Measurements from ENCODE around the gene SH3RF3.

The SH3RF3 gene

DNA sequence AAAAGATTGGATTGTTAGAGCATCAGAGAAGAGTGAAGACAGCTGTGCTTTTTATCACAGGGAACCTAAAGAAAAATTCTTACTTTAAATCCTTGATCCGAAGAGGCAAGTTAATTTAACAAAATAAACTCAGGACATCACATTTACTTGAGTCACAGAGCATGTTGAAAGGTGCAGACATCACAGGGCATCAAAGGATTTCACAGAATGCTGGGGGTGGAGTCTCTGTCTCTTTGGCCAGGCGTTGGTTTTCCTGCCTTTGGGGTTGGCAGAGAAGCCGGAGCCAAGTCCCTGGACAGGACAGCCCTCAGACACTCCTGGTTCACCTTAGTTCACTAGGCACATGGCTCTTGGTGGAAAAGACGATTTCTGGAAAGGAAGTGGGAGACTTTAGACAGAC is 56.3 kb downstream of the SH3RF3 start:
- DNase-seq, result no peak

DNA sequence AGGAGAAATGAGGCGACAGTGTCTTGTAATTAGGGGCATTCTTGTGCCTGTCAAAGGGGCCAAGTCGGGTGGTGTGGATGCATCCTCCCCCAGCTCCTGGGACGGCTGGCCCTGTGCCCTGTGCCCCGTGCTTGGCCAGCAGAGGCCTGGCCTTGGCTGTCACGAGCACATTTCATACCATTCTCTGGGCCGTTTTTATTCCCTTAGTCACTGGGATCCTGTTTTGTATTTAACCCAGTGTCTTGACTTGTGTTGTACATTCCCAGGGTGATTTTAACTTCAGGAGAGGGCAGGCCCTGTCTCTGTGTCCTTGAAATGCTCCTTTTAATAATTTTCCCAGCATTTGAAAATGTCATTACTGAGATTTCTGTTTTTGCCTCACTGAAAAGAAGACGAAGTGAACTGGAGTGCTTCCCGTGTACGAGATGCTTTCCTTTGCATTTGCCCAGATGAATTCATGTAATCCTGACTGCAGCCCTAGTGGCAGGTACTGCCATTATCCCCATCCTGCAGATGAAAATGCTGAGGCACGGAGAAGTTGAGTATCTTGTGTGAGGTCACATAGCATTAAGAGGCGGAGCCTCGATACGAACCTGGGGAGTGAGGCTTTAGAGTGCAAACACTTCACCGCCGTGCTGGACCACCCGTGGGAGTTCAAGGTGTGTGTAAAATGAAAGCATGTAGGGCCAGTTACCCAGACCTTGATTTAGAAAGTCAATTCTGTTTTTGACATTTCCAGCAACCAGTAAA is 57.0 kb downstream of the SH3RF3 start:
- no peak for DNase-seq

DNA sequence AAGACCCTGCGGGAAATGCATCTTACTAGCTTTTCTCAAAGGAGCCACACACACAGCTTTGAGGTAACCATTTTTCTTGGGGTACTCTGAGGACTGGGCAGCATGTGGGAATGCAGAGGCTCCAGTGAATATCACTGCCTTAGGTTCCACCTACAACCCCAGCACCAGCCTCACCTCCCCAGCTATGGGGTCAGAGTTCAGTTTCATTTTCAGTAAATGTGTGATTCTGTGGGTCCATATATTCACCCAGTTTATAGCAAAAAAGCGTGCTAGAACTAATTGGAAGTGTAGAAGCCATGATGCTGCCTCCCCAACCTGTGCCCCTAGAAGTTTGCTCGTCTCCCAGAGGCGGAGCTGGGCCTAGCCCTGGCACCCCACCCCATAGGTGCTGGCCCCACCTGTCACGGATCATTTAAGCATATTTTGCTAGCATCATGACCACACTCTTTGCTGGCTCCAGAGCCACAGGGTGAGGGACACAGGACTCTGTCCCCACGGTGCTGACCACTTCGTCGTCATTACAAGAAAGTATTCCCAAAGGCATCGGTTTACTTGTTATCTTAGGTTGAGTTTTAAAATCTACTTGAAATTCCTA is 57.7 kb downstream of the SH3RF3 start:
- no peak for DNase-seq

DNA sequence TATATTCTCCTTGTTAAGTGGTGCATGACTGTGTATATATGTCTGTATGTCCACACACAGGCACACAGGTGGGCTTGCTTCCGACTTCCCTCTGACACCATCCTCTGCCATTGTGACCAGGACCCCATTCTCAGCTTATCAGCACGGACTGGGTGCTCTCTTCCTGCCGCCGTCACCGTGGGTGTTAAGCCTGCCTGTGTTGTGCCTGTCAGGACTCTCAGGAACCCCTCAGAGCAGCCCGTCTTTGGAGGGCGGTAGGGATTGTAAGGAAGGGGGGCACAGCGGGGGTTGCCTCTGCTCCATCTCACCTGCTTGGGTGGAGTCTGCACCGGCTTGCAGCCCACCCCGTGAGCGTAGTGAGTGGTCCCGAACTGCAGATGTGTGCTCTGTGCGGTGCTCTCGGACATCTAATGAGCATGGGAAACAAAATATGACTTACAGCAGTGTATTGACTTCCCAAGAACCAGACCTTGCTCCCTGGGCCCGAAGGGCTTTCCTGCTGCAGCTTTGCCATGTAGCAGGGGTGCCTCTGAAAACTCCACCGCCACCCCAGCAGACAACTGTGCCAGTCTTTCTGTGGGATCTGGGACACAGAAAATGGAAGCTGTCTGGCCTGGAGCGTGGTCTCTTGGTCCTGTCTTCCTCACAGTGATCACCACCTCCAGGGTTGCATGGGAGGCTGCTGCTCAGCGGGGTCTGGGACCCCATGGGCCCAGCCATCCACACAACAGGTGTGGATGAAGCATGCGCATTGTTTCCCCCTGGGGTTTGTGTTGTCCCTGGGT is 58.9 kb downstream of the SH3RF3 start:
- no peak for DNase-seq

DNA sequence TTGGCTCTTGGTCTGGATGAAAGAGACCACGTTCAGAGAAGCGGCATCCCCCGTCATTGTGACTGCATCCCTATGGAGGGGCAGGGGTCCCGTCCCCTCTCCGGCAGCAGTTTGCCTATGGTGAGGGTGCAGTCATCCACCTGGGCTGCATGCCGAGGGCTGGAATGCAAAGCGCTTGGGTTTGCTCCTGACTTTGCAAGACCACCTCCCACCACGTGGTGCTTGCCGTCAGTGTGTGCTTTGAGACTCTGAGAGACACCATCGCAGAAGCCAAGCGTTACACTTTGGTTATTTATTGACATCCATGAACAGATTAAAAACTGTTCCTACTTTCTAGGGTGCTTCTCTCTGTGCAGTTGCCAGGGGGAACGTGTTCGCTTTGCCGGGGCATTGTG is 59.5 kb downstream of the SH3RF3 start:
- no peak for DNase-seq

DNA sequence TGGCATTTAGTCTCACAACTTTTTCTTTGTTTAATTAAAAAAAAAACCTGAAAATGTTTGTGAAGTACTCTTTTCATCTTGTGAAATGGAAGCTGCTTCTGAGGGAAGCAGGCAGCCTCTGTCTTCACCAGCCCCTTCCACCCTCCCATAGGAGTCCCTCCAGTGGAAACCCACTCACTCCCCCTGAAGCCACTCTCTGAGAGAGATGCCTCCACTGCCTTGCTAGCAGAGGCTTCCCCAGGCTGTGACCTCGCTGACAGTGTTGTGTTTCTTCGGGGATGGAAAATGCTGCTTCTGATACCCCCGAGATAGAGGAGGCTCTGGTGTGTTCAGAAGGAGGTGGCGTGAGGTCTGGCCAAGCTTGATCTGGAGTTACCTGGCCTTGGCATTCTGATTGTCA is 59.9 kb downstream of the SH3RF3 start:
- no peak for DNase-seq

DNA sequence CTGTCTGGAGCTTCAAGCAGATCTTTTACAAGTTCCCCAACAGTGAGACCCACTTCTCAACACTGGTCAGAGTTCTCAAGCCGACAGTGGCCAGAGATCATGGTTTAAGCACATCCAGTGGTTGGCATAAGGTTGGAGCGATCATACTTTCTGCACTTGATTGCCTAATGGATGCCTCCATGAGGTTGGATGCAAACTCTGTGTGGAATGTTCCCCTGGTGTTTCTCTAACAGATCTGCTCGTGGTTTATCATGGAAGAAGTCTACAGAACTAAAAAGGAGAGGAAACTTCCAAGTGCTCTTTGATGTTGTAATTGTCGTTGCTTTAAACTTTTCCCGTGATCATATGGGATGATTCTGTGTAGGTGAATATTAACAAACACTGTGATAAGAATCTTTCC is 60.7 kb downstream of the SH3RF3 start:
- DNase-seq, result no peak

DNA sequence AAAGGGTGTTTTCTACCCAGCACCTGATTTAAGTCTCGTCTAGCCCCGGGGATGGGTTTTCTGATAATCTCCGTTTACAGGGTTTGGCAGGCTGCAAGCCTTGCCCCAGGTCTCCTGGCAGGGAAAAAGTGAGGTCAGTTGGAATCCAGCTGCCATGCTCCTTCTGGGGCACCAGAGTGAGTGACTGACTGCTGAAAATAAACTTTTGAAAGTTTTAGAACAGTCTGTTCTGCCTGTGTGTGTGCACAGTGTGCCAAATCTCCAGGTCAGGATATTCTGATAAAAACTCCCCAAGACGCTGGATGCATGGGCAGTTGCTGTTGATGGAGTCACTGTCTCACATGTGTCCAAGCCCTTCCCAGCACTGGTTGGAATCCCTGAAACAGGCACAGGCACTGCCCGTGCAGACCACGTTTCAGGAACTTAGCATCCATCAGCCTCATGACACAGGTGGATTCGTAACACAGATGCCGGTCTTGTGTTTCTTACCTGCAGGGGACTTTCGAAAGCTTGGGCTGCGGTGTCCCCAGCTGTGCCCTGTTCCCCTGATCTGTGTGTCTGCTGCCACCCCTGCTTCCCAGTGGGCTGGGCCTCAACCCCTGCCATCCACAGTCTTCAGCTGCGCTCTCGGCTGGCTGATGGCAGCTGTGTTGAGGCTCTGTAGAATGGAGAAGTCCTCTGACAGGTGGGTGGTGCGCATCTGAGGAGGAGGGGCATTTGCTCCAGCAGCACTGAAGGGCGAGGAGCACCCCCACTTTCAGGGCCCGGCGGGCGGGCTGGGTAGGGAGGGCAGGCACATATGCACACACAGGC is 65.0 kb downstream of the SH3RF3 start:
- no peak for DNase-seq

DNA sequence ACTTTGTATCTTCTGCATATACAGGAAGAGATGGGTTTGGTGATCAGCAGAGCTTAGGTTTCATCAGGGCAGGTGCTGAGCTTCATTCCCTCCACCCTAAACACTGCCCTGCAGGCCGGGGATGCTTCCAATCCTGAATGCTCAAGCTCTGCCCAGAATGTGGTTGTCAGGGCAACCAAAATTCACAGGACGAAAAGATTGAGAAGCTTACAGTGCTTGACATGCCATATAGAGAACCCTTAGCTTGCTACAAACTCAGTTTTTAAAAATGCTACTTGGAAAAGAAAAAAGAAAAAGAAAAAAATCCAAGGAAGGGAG is 65.6 kb downstream of the SH3RF3 start:
- no peak for DNase-seq

DNA sequence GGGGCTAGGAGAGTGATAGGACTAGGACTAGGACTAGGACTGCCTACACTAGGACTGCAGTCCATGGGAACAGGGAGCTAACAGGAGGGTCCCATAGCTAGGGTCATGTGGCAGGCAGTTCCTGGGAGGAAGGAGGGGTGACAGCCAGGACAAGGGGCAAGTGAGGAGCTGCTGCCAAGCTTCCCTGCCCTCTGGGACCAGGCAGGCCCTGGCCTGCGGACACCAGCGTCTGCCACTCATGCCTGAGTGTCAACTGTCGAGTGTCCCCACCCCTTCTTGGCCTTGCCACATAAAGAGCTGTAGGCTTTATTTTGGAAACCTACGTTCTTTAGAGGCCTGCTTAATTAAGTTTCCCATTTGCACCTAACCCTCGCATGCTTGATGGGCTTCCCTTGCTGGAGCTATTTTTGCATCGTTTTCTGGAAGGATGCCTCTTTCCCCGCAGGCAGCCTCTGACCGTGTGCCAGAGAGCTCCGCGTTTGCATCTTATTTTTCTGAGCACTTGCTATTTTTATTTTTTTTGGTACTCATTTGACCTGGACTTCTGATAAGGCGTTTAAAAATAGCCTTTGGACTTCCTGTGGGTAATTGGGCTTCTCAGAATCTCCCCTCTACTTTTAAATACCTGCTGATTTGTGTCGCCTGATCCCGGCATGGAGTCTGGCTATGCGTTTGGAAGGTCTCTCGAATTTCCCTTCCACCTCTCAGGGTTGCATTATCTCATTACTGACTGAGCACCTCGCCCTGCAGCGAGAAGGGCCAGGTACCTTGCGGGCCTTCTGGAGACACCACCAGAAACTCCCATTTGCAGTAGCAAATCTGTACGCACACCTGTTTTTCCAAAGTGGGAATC is 66.4 kb downstream of the SH3RF3 start:
- DNase-seq, result no peak

DNA sequence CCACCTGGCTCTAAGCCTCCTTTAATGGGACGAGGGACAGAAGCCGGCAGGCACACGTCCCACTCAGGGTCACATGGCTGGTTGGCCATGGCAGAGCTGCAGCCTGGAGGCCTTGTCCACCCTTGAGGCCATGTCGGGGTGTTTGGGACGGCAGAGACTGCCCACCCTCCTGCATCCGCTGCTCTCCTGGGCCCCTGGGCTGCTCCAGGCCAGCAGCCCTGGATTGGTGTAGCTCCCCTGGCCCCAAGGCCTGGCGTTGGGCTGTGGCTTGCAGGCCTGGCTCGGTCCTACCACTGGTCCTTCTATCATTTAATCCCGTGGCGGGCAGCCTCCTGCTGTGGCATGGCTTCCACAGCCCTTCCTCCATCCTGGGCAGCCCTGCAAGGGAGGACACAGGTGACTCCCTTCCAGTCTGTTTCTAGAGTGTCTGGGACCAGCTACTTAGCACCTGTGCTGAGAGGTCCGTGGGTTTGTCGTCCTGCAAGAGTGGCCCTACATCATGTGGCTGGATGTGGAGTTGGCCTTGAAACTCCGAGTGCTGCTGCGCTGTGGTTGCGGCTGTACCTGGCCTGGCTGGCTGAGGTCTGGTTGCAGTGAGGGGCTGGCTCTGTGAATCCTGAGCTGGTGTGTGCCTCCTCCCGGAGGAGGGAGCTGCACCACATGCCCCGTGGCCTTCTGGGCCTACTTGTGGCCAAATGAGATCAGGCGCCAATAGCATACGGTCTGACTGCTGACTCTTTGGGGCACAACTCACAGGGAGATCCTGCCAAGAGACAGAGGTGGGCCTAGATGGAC is 67.3 kb downstream of the SH3RF3 start:
- no peak for DNase-seq

DNA sequence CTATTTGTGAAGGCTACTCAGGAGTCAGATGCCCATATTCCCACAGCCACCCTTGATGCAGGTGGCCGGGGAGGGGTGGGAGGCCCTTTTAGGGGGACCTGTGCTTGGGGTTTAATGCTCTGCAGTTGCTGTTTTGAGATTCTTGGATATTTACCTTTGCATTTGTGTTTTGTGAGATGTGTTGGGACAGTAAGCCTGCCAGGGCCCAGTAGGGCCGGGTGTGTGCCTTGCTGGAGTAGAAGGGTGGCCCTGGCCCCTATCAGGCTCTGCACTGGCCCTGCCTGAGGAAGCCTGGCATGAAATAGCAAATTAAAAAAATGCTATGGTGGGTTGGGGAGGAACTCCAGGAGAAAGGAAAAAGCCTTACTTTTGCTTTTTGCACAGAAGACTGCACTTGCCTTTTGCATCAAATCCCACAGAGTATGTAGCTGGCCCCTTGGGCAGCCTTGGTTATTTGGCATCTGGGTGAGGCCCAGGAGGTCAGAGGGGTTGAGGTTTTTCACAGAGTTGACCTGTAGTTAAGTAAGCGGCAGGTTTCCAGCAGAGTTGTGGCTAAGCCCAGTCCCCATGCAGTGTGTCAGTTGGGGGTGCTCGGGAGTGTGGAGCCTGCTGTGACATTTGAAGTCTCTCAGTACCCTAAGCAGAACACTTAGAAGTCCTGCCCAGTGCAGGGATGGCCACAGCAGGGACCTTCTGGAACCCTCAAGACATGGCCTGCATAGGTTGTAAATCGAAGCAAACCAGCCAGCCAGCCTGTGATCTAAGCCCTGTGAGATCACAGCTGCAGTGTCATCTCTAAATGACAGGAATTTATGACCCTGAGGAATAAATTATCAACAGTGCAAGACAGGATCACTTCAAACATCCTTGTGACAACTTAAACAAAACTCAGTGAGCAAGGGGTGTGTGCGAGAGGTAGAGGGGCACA is 68.8 kb downstream of the SH3RF3 start:
- no peak for DNase-seq

DNA sequence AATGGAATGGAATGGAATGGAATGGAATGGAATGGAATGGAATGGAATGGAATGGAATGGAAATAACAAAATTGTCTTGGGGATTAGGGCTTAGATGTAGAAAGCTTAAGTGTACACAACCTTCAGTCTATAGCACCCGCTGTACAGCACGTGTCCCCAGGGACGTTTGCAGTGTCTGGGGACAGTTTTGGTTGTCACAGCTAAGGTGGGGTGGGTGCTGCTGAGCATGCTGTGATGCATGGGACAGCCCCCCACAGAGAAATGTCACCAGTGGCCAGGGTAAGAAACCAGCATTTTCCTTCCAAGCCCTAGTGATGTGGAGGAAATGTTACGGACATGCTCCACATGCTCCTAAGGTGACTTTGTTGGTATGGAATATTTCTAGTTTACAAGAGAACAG is 70.8 kb downstream of the SH3RF3 start:
- no peak for DNase-seq

DNA sequence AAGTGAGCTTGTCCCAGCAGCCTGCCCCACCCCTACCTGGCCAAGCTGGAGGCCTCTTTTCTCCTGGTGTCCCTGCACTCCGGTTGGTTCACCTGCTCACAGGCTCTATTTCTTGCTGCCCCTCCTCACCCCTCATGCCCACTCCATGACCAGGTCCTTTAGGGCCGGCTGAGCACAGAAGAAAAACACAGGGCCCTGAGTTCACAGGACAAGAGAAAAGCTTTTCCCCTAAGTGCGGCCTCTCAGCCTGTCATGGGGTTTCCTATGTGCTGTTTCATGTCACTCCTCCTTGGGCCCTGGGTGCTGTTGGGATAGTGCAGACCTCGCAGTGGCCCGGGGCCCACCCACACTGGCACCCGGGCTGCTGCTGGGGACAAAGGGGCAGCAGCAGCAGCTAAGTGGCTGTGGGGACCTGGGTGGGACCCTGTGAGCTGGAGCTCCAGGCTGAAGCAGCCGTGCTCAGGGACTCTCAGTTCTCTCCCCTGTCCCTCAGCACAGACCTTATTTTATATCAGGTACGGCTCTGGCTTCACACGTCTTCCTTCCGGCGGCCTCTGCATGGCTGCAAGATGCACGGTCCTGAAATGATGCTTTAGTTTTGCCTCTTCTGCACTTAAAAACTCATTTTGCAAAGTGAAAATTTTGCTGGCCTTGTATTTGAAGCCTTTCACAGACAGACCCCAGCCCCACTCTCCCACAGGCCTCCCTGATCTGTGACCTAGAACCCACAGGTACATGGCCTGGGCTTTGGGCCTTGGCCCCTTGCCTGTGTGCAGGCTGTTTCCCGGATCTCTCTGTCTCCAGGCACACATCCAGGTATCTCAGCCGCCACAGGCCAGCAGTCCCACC is 71.8 kb downstream of the SH3RF3 start:
- DNase-seq, result no peak

DNA sequence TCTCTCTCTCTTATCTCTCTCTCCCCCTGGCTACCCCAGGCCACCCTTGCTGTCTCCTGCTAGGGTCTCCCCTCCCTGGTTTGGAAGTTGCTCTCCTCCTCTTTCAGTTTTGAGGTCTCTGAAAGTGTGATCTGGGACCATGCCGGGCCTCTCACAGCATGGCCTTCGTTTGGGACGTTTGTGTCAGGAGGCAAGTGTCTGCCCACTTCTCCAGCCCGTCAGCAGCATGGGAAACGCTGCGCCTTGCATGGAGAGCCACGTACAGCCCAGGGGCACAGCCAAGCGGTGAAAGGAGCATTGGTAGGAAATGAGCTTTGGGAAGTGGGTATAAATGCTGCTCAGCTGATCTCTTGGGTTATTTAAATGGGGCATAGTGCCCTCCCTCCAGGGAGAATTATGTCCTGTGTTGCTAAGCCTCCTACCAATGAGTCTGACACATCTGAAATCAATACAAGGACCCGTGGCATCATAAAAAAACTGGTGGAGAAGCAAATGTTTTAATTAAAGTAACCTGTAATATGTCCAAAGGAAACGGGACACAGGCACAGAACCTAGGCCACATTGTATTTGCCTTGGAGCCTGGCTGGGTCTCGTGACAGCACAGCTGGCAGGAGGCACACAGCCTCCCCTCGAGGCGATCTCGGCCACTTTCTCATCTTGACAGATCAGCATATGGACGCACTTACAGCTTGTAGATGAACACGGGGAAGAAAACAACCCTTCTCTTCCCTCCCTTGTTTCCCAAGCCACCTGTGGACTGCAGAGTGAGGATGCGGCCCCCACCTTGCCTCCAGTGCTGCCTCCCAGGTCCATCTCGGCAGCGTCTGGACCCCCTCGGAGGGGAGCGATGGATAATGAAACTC is 72.7 kb downstream of the SH3RF3 start:
- DNase-seq, result no peak

DNA sequence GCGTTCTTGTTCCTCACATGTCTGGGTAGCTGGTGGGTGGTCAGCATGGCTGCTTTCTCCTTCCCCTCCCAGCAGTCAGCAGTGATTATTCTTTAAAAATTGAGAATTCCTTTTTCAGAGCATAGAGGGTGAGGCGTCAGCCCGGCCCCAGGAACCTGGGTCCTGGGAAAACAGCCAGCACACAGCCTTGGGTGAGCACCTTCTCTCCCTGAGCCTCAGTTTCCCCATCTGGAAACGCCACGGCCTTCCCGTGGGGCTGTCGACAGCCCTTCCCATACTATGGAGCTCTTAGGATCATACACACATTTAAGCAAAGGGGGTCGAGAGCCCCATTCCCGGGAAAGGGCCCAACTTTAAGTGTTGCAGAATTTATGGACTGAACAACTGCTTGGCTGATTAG is 73.5 kb downstream of the SH3RF3 start:
- no peak for DNase-seq

DNA sequence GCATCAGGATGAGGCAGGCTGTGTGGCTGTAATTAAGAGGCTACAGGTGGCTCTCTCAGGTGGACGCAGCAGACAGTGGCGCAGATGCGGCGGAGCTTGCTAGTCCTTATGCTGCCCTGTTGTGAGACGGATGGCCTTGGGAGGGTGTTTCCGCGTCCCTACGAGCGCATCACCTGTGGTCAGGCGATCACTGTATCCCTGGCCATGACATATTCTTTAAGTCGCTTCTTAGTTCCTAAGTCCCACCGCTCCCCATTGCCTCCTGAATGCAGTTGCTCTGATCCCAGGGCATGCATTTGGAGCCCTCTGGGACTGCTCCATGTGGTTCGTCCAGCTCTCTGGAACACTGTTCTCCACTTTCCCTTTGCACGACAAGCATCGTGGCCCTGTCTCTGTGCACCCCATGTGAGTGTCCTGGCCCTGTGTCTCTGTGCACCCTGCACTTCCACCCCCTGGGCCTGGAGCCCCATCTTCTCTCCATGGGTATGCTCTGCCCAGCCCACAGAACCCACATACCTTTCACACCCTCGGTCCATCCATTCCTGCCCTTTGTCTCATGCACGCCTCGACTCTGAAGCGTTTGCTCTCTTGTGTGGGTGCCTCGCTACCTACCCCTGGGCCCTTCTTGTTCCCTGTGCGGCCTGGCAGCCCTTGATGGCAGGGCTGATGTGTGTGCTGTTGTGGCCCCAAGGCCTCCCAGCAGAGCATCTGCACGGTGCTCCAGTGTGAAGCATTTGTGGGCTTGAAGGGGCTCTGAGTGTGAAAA is 74.4 kb downstream of the SH3RF3 start:
- no peak for DNase-seq

DNA sequence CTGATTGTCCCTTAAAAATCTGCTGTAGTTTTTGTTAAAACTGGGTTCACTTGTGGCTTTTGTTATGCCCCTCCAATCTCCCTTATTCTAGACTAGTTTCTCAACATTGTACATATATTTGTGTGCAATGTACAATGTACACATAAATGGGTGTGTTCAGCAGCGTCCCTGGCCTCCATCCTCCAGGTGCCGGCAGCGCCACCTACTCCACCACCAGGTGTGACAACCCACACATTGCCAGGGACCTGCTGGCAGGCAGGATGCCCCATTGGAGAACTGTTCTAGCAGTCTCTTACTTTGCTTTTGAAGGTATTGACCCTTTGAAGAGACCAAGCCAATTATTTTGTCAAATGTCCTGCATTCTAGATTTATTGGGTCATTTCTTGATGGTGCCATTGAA is 75.4 kb downstream of the SH3RF3 start:
- DNase-seq, result no peak

All from CD4-positive, alpha-beta T cell treated with Interleukin-6 for 4 hours (primary cell).